Measurements from ENCODE around the gene MAF. TPM values are rescaled to one million over a fixed set of nuclear protein-coding genes. Genes with fewer than 3 reads are reported as not detected.

MAF gene
- total and polyA plus RNA-seq, 3 experiments from 2014 or later, result 2.2 to 37.6 (median 36.7) TPM

DNA sequence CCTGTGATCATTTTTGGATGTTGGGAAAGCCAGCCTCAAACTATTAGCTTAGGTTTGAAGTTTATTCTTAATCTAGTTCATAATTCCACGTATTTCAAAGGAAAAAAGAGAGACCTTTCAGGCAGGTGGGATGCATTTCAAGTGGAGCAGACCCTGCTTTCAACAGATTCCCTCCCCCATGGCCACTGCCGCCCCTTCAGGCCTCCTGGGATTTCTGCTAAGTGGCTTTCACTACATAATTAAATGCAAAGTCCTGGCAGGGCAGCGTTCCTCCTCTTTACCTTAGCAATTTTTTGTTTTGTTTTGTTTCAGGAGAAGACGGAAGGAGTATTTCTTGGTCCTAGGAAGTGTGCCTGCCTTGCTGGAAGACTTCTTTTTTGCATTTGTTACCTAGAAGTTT lies 36.6 kb downstream of the MAF start:
- Mint-ChIP-seq H3K4me3 (no peak overlapping the region), H3K36me3 (no peaks in the 10 kb centered on the region), H3K27me3 (peaks cover 6 to 23% of the 10 kb centered on the region in 2 donors), H3K27ac (no peak overlapping the region), H3K4me1 (no peaks in the 10 kb centered on the region), H3K9me3 (no peaks in the 10 kb centered on the region)
- ChIA-PET POLR2A (no interaction called here), CTCF (no interaction called here)
- Histone ChIP-seq H3K4me3 (ENCODE audit: low read length) (no peak overlapping the region), H3K36me3 (ENCODE audit: insufficient read depth, low read length) (no peaks in the 10 kb centered on the region), H3K27ac (ENCODE audit: low read depth, low read length) (no peak overlapping the region), H3K4me1 (ENCODE audit: insufficient read depth, low read length) (no peaks in the 10 kb centered on the region), H3K27me3 (ENCODE audit: insufficient read depth, low read length, poor library complexity, severe bottlenecking) (no peaks in the 10 kb centered on the region), H3K9me3 (ENCODE audit: low read length) (no peaks in the 10 kb centered on the region)
- DNase-seq, result no peak

DNA sequence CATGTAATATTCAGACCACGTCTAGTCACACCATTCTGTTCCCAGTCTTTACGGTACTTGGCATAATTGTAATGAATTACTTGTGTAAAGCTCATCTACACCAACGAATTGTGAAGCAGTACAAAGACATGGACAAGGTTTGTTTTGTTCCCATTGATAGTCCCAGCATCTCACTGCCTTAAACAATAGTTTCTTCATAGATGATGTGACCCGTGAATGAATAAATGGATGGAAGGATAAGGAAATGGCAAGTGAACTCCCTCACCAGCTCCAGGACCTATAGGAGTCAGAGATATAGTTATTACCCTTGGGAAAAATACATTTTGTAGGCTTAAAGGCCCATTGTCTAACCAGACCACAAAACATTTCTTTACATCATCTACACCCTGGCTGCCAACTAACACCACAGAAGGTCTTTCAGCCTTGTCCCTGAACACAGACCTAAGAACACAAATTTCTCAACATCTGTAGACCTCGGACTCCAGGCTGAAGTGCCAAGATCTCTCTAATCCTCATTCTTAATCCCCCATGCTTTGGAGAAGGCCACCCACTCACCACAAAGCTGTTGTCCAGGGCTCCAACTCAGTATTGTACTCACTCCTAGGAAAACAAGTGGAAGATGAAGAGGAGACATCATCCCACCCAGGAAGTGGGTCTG lies 38.2 kb downstream of the MAF start:
- H3K27ac ChIP-seq (ENCODE audit: low read depth, low read length), result no peak overlapping the region
- peak overlapping the region in 2 of 8 donors; percentile 78 to 80 for H3K27ac Mint-ChIP-seq
- POLR2A ChIA-PET, result no interaction called here
- CTCF ChIA-PET, result no interaction called here
- no peaks in the 10 kb centered on the region for H3K9me3 Mint-ChIP-seq
- no peaks in the 10 kb centered on the region for H3K36me3 ChIP-seq (ENCODE audit: insufficient read depth, low read length)
- H3K27me3 ChIP-seq (ENCODE audit: insufficient read depth, low read length, poor library complexity, severe bottlenecking), result no peaks in the 10 kb centered on the region
- no peak overlapping the region for H3K4me3 ChIP-seq (ENCODE audit: low read length)
- no peaks in the 10 kb centered on the region for H3K4me1 ChIP-seq (ENCODE audit: insufficient read depth, low read length)
- no peak for DNase-seq
- peaks cover 10 to 23% of the 10 kb centered on the region in 2 donors for H3K27me3 Mint-ChIP-seq
- no peak overlapping the region for H3K4me3 Mint-ChIP-seq
- no peaks in the 10 kb centered on the region for H3K4me1 Mint-ChIP-seq
- H3K9me3 ChIP-seq (ENCODE audit: low read length), result no peaks in the 10 kb centered on the region
- H3K36me3 Mint-ChIP-seq, result peaks cover 0 to 4% (median 0%) of the 10 kb centered on the region in 3 donors

DNA sequence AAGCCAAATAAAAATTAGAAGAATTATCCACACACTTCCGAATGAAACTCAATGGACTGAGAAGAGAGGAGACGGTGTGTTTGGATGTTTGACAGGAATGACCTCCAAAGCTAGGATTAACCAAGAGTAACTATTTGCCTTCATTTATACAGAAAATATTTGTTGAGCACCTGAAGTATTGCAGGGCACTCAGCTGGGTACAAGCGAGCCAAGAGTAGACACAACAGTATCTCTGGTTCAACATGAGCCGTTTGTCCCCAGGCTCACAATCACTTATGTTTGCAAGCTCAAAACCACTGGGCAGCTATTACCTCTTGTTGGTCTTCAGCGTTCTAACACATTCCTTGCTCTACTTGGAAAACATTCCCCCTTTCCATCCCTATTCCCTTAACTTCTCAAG lies 38.8 kb downstream of the MAF start:
- Mint-ChIP-seq H3K4me3 (no peak overlapping the region), H3K27me3 (peaks cover 11 to 23% of the 10 kb centered on the region in 2 donors), H3K27ac (peak overlapping the region in 1 of 8 donors; percentile 80), H3K36me3 (peaks cover 0 to 10% (median 0%) of the 10 kb centered on the region in 3 donors), H3K4me1 (no peaks in the 10 kb centered on the region), H3K9me3 (peaks cover 0 to 2% (median 0%) of the 10 kb centered on the region in 5 donors)
- H3K27ac ChIP-seq (ENCODE audit: low read depth, low read length), result no peak overlapping the region
- no peak overlapping the region for H3K4me3 ChIP-seq (ENCODE audit: low read length)
- DNase-seq, result no peak
- H3K36me3 ChIP-seq (ENCODE audit: insufficient read depth, low read length), result no peaks in the 10 kb centered on the region
- H3K4me1 ChIP-seq (ENCODE audit: insufficient read depth, low read length), result no peaks in the 10 kb centered on the region
- no peaks in the 10 kb centered on the region for H3K27me3 ChIP-seq (ENCODE audit: insufficient read depth, low read length, poor library complexity, severe bottlenecking)
- ChIA-PET POLR2A (no interaction called here), CTCF (no interaction called here)
- H3K9me3 ChIP-seq (ENCODE audit: low read length), result no peaks in the 10 kb centered on the region

DNA sequence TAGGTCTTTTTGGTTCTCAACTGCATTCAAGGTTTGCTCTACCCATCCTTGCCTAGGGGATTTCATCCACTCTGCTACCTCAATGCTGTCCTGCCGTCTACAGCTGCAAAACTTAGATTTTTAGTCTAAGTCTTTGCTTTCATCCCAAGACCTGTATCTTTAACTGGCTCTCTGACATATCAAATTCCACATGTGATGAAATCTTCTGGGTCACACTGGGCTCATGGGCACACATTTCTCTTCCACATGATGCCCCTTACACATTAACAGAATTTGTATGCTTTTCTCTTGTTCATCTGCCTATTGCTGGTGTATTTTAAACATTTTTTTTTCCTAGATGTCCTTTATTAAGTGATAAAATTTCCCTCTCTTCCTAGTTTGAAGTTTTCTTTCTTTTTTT lies 39.6 kb downstream of the MAF start:
- POLR2A ChIA-PET, result no interaction called here
- Mint-ChIP-seq H3K36me3 (peaks cover 0 to 17% (median 0%) of the 10 kb centered on the region in 3 donors), H3K27ac (no peak overlapping the region)

DNA sequence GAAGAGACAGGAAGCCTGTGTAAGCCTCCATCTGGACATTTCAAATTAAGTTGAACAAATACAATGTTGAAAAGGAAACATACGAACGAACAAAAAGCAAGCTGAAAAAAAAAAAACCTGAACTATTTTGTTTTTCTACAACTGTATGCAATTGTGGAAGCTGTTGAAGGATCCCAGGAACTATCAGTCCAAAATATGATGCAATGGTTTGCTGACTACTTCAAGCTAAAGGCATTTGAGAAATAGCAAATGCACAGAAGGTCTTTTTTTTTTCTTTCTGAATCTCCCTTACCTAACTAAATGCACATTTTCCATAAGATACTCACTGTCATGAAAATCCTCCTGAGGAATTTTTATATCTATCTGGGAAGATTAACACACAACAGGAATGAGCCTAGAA lies 40.2 kb downstream of the MAF start:
- no peak overlapping the region for H3K27ac Mint-ChIP-seq
- peaks cover 3 to 9% (median 6%) of the 10 kb centered on the region in 5 donors for H3K9me3 Mint-ChIP-seq
- no peak overlapping the region for H3K4me3 Mint-ChIP-seq
- H3K36me3 Mint-ChIP-seq, result peaks cover 0 to 20% (median 0%) of the 10 kb centered on the region in 3 donors
- H3K27ac ChIP-seq (ENCODE audit: low read depth, low read length), result no peak overlapping the region
- H3K4me1 ChIP-seq (ENCODE audit: insufficient read depth, low read length), result no peaks in the 10 kb centered on the region
- no peaks in the 10 kb centered on the region for H3K9me3 ChIP-seq (ENCODE audit: low read length)
- POLR2A ChIA-PET, result no interaction called here
- DNase-seq, result no peak
- CTCF ChIA-PET, result interaction anchor here (1.0 kb wide), 1 partner anchor 11 kb away, joined by 3 read pairs; no protein-coding TSS in a partner anchor
- peaks cover 8 to 26% of the 10 kb centered on the region in 2 donors for H3K27me3 Mint-ChIP-seq
- no peaks in the 10 kb centered on the region for H3K36me3 ChIP-seq (ENCODE audit: insufficient read depth, low read length)
- no peaks in the 10 kb centered on the region for H3K4me1 Mint-ChIP-seq
- no peaks in the 10 kb centered on the region for H3K27me3 ChIP-seq (ENCODE audit: insufficient read depth, low read length, poor library complexity, severe bottlenecking)
- H3K4me3 ChIP-seq (ENCODE audit: low read length), result no peak overlapping the region

More for the DNA sequence above, 39.6 kb downstream of the MAF start:
- Mint-ChIP-seq H3K9me3 (peaks cover 3 to 9% (median 6%) of the 10 kb centered on the region in 5 donors), H3K27me3 (peaks cover 11 to 30% of the 10 kb centered on the region in 2 donors), H3K4me3 (no peak overlapping the region), H3K4me1 (no peaks in the 10 kb centered on the region)
- no peaks in the 10 kb centered on the region for H3K9me3 ChIP-seq (ENCODE audit: low read length)
- no peaks in the 10 kb centered on the region for H3K36me3 ChIP-seq (ENCODE audit: insufficient read depth, low read length)
- CTCF ChIA-PET, result no interaction called here
- no peaks in the 10 kb centered on the region for H3K4me1 ChIP-seq (ENCODE audit: insufficient read depth, low read length)
- no peak for DNase-seq
- no peak overlapping the region for H3K27ac ChIP-seq (ENCODE audit: low read depth, low read length)
- no peak overlapping the region for H3K4me3 ChIP-seq (ENCODE audit: low read length)
- H3K27me3 ChIP-seq (ENCODE audit: insufficient read depth, low read length, poor library complexity, severe bottlenecking), result no peaks in the 10 kb centered on the region

DNA sequence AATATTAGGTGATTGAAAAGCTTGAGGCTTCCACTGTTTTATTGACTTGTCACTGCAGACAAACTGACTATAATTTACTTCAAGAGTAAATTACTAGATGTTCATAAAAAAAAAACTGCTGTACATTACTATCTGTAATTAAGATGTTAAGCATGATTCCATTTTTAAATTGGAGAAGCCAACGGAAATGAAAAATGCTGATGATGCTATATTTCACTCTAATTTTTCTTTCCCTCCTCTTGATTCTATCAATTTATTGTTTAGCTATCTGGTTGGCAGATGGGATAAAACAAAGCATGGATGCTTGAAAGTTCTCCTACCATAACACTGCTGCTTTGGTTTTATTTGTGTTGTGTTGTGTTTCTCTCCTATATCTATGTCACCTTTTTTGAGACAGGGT lies 41.0 kb downstream of the MAF start:
- Mint-ChIP-seq H3K27me3 (peaks cover 8 to 31% of the 10 kb centered on the region in 2 donors), H3K4me3 (no peak overlapping the region), H3K27ac (no peak overlapping the region), H3K9me3 (peaks cover 3 to 9% (median 6%) of the 10 kb centered on the region in 5 donors), H3K36me3 (peaks cover 0 to 25% (median 0%) of the 10 kb centered on the region in 3 donors), H3K4me1 (no peaks in the 10 kb centered on the region)
- Histone ChIP-seq H3K9me3 (ENCODE audit: low read length) (no peaks in the 10 kb centered on the region), H3K4me3 (ENCODE audit: low read length) (no peak overlapping the region), H3K4me1 (ENCODE audit: insufficient read depth, low read length) (no peaks in the 10 kb centered on the region), H3K27ac (ENCODE audit: low read depth, low read length) (no peak overlapping the region), H3K36me3 (ENCODE audit: insufficient read depth, low read length) (no peaks in the 10 kb centered on the region), H3K27me3 (ENCODE audit: insufficient read depth, low read length, poor library complexity, severe bottlenecking) (no peaks in the 10 kb centered on the region)
- CTCF ChIA-PET, result interaction anchor here (1.0 kb wide), 1 partner anchor 12 kb away, joined by 3 read pairs; no protein-coding TSS in a partner anchor
- POLR2A ChIA-PET, result no interaction called here
- DNase-seq, result no peak

DNA sequence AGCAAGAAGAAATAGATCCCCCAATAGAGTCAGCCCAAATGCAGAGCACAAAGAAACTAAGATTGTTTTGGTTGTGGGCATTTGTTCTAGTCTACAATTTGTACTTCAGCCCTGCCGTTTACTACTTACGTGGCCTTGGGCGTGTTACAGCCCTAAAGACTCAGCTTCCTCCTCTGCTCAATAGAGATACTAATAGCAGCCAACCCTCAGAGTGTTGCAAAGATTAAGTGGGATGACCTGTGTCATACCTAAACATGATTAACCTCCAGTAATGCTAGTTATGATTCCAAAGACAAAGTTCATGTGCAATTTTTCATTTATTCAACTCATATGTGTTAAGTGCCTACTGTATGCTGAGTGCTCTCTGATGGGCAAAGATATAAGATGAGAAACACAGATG lies 43.1 kb downstream of the MAF start:
- H3K4me1 Mint-ChIP-seq, result no peaks in the 10 kb centered on the region
- Histone ChIP-seq H3K36me3 (ENCODE audit: insufficient read depth, low read length) (no peaks in the 10 kb centered on the region), H3K4me1 (ENCODE audit: insufficient read depth, low read length) (no peaks in the 10 kb centered on the region), H3K4me3 (ENCODE audit: low read length) (no peak overlapping the region), H3K9me3 (ENCODE audit: low read length) (no peaks in the 10 kb centered on the region), H3K27ac (ENCODE audit: low read depth, low read length) (no peak overlapping the region), H3K27me3 (ENCODE audit: insufficient read depth, low read length, poor library complexity, severe bottlenecking) (no peaks in the 10 kb centered on the region)
- POLR2A ChIA-PET, result no interaction called here
- peaks cover 3 to 12% (median 8%) of the 10 kb centered on the region in 5 donors for H3K9me3 Mint-ChIP-seq
- no peak for DNase-seq
- H3K36me3 Mint-ChIP-seq, result peaks cover 0 to 32% (median 0%) of the 10 kb centered on the region in 3 donors
- H3K4me3 Mint-ChIP-seq, result no peak overlapping the region
- peaks cover 14 to 35% of the 10 kb centered on the region in 2 donors for H3K27me3 Mint-ChIP-seq
- H3K27ac Mint-ChIP-seq, result peak overlapping the region in 1 of 8 donors; percentile 71
- CTCF ChIA-PET, result interaction anchor here (1.2 kb wide), 1 partner anchor 12 kb away, joined by 4 read pairs; no protein-coding TSS in a partner anchor

DNA sequence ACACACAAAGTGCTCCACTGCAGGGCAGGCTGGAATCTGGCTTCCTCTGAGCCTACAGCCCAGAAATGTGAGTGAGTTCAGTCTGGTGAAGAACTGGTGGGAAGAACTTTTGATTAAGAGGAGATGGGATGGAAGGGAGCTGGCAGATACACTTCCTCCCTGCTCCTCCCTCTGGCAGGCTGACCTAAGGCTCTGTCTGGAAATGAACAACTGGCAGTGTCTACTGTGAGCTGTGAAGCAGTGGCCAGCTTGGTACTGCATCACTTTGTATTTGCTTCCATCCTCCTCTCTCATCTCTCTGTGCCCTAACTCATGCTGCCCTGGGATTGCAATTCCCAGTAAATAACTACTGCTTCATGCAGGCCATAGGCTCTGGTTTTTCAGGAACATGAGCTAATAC lies 45.6 kb downstream of the MAF start:
- no peak overlapping the region for H3K27ac ChIP-seq (ENCODE audit: low read depth, low read length)
- H3K27ac Mint-ChIP-seq, result no peak overlapping the region
- no peaks in the 10 kb centered on the region for H3K27me3 ChIP-seq (ENCODE audit: insufficient read depth, low read length, poor library complexity, severe bottlenecking)
- no peaks in the 10 kb centered on the region for H3K4me1 ChIP-seq (ENCODE audit: insufficient read depth, low read length)
- POLR2A ChIA-PET, result no interaction called here
- H3K36me3 ChIP-seq (ENCODE audit: insufficient read depth, low read length), result no peaks in the 10 kb centered on the region
- no peak for DNase-seq
- H3K27me3 Mint-ChIP-seq, result peaks cover 14 to 26% of the 10 kb centered on the region in 2 donors
- H3K9me3 ChIP-seq (ENCODE audit: low read length), result no peaks in the 10 kb centered on the region
- CTCF ChIA-PET, result no interaction called here
- no peaks in the 10 kb centered on the region for H3K4me1 Mint-ChIP-seq
- H3K36me3 Mint-ChIP-seq, result peaks cover 0 to 32% (median 0%) of the 10 kb centered on the region in 3 donors
- no peak overlapping the region for H3K4me3 Mint-ChIP-seq
- no peak overlapping the region for H3K4me3 ChIP-seq (ENCODE audit: low read length)
- H3K9me3 Mint-ChIP-seq, result peaks cover 3 to 12% (median 8%) of the 10 kb centered on the region in 5 donors
